ENCODE measurements around the gene DEGS2.
"Not testable (repeated sequence)": the region's sequence is repeated elsewhere in the genome, so short reads cannot be mapped to it uniquely, and the experiment has no call there.

The DEGS2 gene

GRCh38 chr14:100193417-100194357, 34.2 kb upstream of the DEGS2 start:
- no peaks in the 10 kb centered on the region for H3K36me3 ChIP-seq (ENCODE audit: control insufficient read depth, insufficient read depth, low read length, severe bottlenecking)
- peak overlapping the region; percentile 88 for H3K9ac ChIP-seq (ENCODE audit: low read length)
- no peaks in the 10 kb centered on the region for H3K27me3 ChIP-seq (replicated peaks; ENCODE audit: control insufficient read depth, insufficient read depth, low read length)
- DNase-seq (ENCODE audit: low read depth): no peak
- peaks cover 13% of the 10 kb centered on the region for H3K4me1 ChIP-seq (ENCODE audit: control insufficient read depth, insufficient read depth, low read length)
- peak overlapping the region; percentile 81 for H3K4me3 ChIP-seq (ENCODE audit: low read length)
- no peaks in the 10 kb centered on the region for H3K9me3 ChIP-seq (ENCODE audit: control insufficient read depth, low read length)

GRCh38 chr14:100192672-100193416, 33.4 kb upstream of the DEGS2 start:
- DNase-seq (ENCODE audit: low read depth): peak; percentile 99
- Histone ChIP-seq H3K4me3 (ENCODE audit: low read length) (peak overlapping the region; percentile 81), H3K9ac (ENCODE audit: low read length) (peak overlapping the region; percentile 88), H3K9me3 (ENCODE audit: control insufficient read depth, low read length) (no peaks in the 10 kb centered on the region), H3K36me3 (ENCODE audit: control insufficient read depth, insufficient read depth, low read length, severe bottlenecking) (no peaks in the 10 kb centered on the region), H3K4me1 (ENCODE audit: control insufficient read depth, insufficient read depth, low read length) (peaks cover 16% of the 10 kb centered on the region), H3K27me3 (replicated peaks; ENCODE audit: control insufficient read depth, insufficient read depth, low read length) (no peaks in the 10 kb centered on the region)

- DNase-seq (ENCODE audit: low read depth): no peak
- H3K4me3 ChIP-seq (ENCODE audit: low read length): peak overlapping the region; percentile 81
- H3K36me3 ChIP-seq (ENCODE audit: control insufficient read depth, insufficient read depth, low read length, severe bottlenecking): no peaks in the 10 kb centered on the region
- H3K27me3 ChIP-seq (replicated peaks; ENCODE audit: control insufficient read depth, insufficient read depth, low read length): no peaks in the 10 kb centered on the region
- H3K4me1 ChIP-seq (ENCODE audit: control insufficient read depth, insufficient read depth, low read length): peaks cover 16% of the 10 kb centered on the region
- H3K9ac ChIP-seq (ENCODE audit: low read length): peak overlapping the region; percentile 88
- no peaks in the 10 kb centered on the region for H3K9me3 ChIP-seq (ENCODE audit: control insufficient read depth, low read length)
These were observed 32.8 kb upstream of the DEGS2 start for GRCh38 chr14:100192250-100192671.

GRCh38 chr14:100191584-100192249, 32.3 kb upstream of the DEGS2 start:
- peak overlapping the region; percentile 88 for H3K9ac ChIP-seq (ENCODE audit: low read length)
- H3K4me1 ChIP-seq (ENCODE audit: control insufficient read depth, insufficient read depth, low read length): peaks cover 16% of the 10 kb centered on the region
- no peaks in the 10 kb centered on the region for H3K9me3 ChIP-seq (ENCODE audit: control insufficient read depth, low read length)
- H3K4me3 ChIP-seq (ENCODE audit: low read length): no peak overlapping the region
- H3K36me3 ChIP-seq (ENCODE audit: control insufficient read depth, insufficient read depth, low read length, severe bottlenecking): no peaks in the 10 kb centered on the region
- H3K27me3 ChIP-seq (replicated peaks; ENCODE audit: control insufficient read depth, insufficient read depth, low read length): no peaks in the 10 kb centered on the region
- no peak for DNase-seq (ENCODE audit: low read depth)

GRCh38 chr14:100190126-100190525, 30.7 kb upstream of the DEGS2 start:
- Histone ChIP-seq H3K4me3 (ENCODE audit: low read length) (no peak overlapping the region), H3K9me3 (ENCODE audit: control insufficient read depth, low read length) (no peaks in the 10 kb centered on the region), H3K36me3 (ENCODE audit: control insufficient read depth, insufficient read depth, low read length, severe bottlenecking) (no peaks in the 10 kb centered on the region), H3K27me3 (replicated peaks; ENCODE audit: control insufficient read depth, insufficient read depth, low read length) (no peaks in the 10 kb centered on the region), H3K4me1 (ENCODE audit: control insufficient read depth, insufficient read depth, low read length) (peaks cover 16% of the 10 kb centered on the region), H3K9ac (ENCODE audit: low read length) (no peak overlapping the region)
- no peak for DNase-seq (ENCODE audit: low read depth)

GRCh38 chr14:100188392-100189030, 29.1 kb upstream of the DEGS2 start:
- no peak overlapping the region for H3K4me3 ChIP-seq (ENCODE audit: low read length)
- no peaks in the 10 kb centered on the region for H3K36me3 ChIP-seq (ENCODE audit: control insufficient read depth, insufficient read depth, low read length, severe bottlenecking)
- H3K27me3 ChIP-seq (replicated peaks; ENCODE audit: control insufficient read depth, insufficient read depth, low read length): no peaks in the 10 kb centered on the region
- no peak for DNase-seq (ENCODE audit: low read depth)
- peaks cover 15% of the 10 kb centered on the region for H3K4me1 ChIP-seq (ENCODE audit: control insufficient read depth, insufficient read depth, low read length)
- H3K9me3 ChIP-seq (ENCODE audit: control insufficient read depth, low read length): no peaks in the 10 kb centered on the region
- no peak overlapping the region for H3K9ac ChIP-seq (ENCODE audit: low read length)

GRCh38 chr14:100187247-100187833, 27.9 kb upstream of the DEGS2 start:
- H3K9me3 ChIP-seq (ENCODE audit: control insufficient read depth, low read length): no peaks in the 10 kb centered on the region
- H3K36me3 ChIP-seq (ENCODE audit: control insufficient read depth, insufficient read depth, low read length, severe bottlenecking): no peaks in the 10 kb centered on the region
- peaks cover 7% of the 10 kb centered on the region for H3K4me1 ChIP-seq (ENCODE audit: control insufficient read depth, insufficient read depth, low read length)
- H3K4me3 ChIP-seq (ENCODE audit: low read length): no peak overlapping the region
- no peak overlapping the region for H3K9ac ChIP-seq (ENCODE audit: low read length)
- no peaks in the 10 kb centered on the region for H3K27me3 ChIP-seq (replicated peaks; ENCODE audit: control insufficient read depth, insufficient read depth, low read length)
- no peak for DNase-seq (ENCODE audit: low read depth)

GRCh38 chr14:100181876-100182551, 22.6 kb upstream of the DEGS2 start:
- not testable (repeated sequence) for H3K4me3 ChIP-seq (ENCODE audit: low read length); H3K4me1 ChIP-seq (ENCODE audit: control insufficient read depth, insufficient read depth, low read length); H3K27me3 ChIP-seq (replicated peaks; ENCODE audit: control insufficient read depth, insufficient read depth, low read length); H3K36me3 ChIP-seq (ENCODE audit: control insufficient read depth, insufficient read depth, low read length, severe bottlenecking); H3K9me3 ChIP-seq (ENCODE audit: control insufficient read depth, low read length); H3K9ac ChIP-seq (ENCODE audit: low read length)
- peak; percentile 26 for DNase-seq (ENCODE audit: low read depth)

- H3K9ac ChIP-seq (ENCODE audit: low read length); H3K9me3 ChIP-seq (ENCODE audit: control insufficient read depth, low read length); H3K4me3 ChIP-seq (ENCODE audit: low read length); H3K27me3 ChIP-seq (replicated peaks; ENCODE audit: control insufficient read depth, insufficient read depth, low read length); DNase-seq (ENCODE audit: low read depth); H3K4me1 ChIP-seq (ENCODE audit: control insufficient read depth, insufficient read depth, low read length); H3K36me3 ChIP-seq (ENCODE audit: control insufficient read depth, insufficient read depth, low read length, severe bottlenecking): not testable (repeated sequence)
These were observed 21.2 kb upstream of the DEGS2 start for GRCh38 chr14:100180671-100181070.

- Histone ChIP-seq H3K4me3 (ENCODE audit: low read length) (no peak overlapping the region), H3K4me1 (ENCODE audit: control insufficient read depth, insufficient read depth, low read length) (no peaks in the 10 kb centered on the region)
- DNase-seq (ENCODE audit: low read depth): no peak
These were observed 19.2 kb upstream of the DEGS2 start for GRCh38 chr14:100178691-100179090.

More at GRCh38 chr14:100178691-100179090, 19.2 kb upstream of the DEGS2 start:
- Histone ChIP-seq H3K9me3 (ENCODE audit: control insufficient read depth, low read length) (no peaks in the 10 kb centered on the region), H3K9ac (ENCODE audit: low read length) (no peak overlapping the region), H3K36me3 (ENCODE audit: control insufficient read depth, insufficient read depth, low read length, severe bottlenecking) (no peaks in the 10 kb centered on the region), H3K27me3 (replicated peaks; ENCODE audit: control insufficient read depth, insufficient read depth, low read length) (peaks cover under 1% of the 10 kb centered on the region)

Measured in adipocyte (in vitro differentiated cells).